ENCODE measurements around the gene OR52A1.

The OR52A1 gene

DNA sequence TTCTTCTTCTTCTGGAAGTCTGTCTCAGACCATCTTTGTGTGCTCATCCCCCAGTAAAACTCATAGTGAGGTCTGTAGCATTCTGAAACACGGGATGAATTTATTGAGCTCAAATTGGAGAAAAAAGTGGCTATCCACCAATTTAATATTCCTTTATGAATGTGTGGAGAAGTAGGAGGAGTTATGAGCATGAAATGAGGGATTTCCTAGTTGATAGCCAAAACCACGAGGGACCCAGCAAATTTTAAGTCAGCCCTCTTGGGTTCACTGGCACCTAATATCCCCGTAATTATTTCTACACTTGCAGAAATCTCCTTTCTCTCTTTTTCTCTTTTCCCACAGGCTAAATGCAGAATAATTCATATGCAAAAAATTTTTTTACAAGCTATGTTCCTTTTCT lies at the start of gene OR52A1:
Gene OR52A1, minus strand, starts transcription at position 101 of the 400 bp plus-strand sequence. CDS start 2,388 bp downstream, outside the sequence.
- intact Hi-C loops (cut with DNase I; ENCODE audit: low total_unique reads) = loop anchor here (1.0 kb wide), 1 partner anchor 29 kb away; no protein-coding TSS in a partner anchor
- Histone ChIP-seq H3K27ac (no peak within 1 kb of the TSS), H3K36me3 (no peaks in the 10 kb centered on the region), H3K27me3 (no peaks in the 10 kb centered on the region), H3K9me3 (no peaks in the 10 kb centered on the region), H3K4me3 (no peak within 1 kb of the TSS), H3K4me1 (no peaks in the 10 kb centered on the region)
- TF ChIP-seq, protein P1, sequence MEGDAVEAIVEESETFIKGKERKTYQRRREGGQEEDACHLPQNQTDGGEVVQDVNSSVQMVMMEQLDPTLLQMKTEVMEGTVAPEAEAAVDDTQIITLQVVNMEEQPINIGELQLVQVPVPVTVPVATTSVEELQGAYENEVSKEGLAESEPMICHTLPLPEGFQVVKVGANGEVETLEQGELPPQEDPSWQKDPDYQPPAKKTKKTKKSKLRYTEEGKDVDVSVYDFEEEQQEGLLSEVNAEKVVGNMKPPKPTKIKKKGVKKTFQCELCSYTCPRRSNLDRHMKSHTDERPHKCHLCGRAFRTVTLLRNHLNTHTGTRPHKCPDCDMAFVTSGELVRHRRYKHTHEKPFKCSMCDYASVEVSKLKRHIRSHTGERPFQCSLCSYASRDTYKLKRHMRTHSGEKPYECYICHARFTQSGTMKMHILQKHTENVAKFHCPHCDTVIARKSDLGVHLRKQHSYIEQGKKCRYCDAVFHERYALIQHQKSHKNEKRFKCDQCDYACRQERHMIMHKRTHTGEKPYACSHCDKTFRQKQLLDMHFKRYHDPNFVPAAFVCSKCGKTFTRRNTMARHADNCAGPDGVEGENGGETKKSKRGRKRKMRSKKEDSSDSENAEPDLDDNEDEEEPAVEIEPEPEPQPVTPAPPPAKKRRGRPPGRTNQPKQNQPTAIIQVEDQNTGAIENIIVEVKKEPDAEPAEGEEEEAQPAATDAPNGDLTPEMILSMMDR (IDR thresholded peaks at IDR 0.05) = no peak
- no peak for DNase-seq

DNA sequence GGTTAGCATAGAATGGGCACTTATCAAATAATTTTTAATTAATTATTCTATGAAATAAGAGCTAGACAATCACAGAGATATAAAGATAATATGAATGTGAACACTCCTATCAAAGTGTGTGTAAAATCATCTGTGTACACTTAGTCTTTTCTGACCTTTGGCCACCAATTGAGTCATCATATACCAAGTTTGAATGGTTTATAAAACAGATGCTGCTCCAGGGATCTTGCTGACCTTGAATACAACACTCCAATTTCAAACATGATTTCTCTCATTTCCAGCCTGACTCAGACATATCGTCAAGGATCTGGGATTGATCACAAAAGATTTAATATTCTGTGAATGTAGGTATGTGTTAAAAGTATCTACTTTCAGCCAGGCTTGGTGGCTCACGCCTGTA lies 48.8 kb upstream of the OR52A1 start:
- Histone ChIP-seq H3K36me3 (no peaks in the 10 kb centered on the region), H3K4me1 (no peaks in the 10 kb centered on the region), H3K27me3 (no peaks in the 10 kb centered on the region), H3K4me3 (no peak overlapping the region), H3K9me3 (no peaks in the 10 kb centered on the region), H3K27ac (no peak overlapping the region)
- intact Hi-C loops (cut with DNase I; ENCODE audit: low total_unique reads) = no loop called here
- TF ChIP-seq, protein P1 (IDR thresholded peaks at IDR 0.05) = no peak
- DNase-seq = no peak

GRCh38 chr11:5200582-5200981 lies 46.0 kb upstream of the OR52A1 start, which contains the start of gene OR51V1:
Gene OR51V1 (minus strand): TSS chr11:5200682. CDS start chr11:5200682, 0 bp downstream.
- intact Hi-C loops (cut with DNase I; ENCODE audit: low total_unique reads) = no loop called here
- no peaks in the 10 kb centered on the region for H3K4me1 ChIP-seq
- DNase-seq = no peak
- no peaks in the 10 kb centered on the region for H3K36me3 ChIP-seq
- TF ChIP-seq, protein P1 (IDR thresholded peaks at IDR 0.05) = no peak
- no peak within 1 kb of the TSS for H3K4me3 ChIP-seq
- H3K9me3 ChIP-seq = no peaks in the 10 kb centered on the region
- no peaks in the 10 kb centered on the region for H3K27me3 ChIP-seq
- H3K27ac ChIP-seq = no peak within 1 kb of the TSS

DNA sequence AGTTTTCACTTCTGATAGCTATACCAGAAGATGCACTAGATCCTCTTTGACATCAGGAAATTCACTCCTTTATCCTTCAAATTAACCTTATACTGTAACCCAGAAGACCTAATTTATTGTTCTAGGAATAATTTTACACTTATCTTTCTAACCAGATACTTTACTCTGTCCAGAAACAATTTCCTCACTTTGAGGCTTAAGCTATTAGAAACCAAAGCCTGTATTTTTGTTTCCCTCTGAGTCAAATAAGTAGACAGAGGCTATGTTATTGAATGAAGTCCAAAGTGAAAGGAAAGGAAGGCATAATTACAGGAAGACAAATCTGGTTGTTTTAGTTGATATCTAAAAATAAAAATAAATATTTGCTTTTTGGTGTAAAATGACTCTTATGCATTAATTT lies 43.7 kb upstream of the OR52A1 start:
- Histone ChIP-seq H3K36me3 (no peaks in the 10 kb centered on the region), H3K9me3 (no peaks in the 10 kb centered on the region), H3K4me3 (no peak overlapping the region), H3K4me1 (no peaks in the 10 kb centered on the region), H3K27me3 (no peaks in the 10 kb centered on the region), H3K27ac (no peak overlapping the region)
- TF ChIP-seq, protein P1 (IDR thresholded peaks at IDR 0.05) = no peak
- intact Hi-C loops (cut with DNase I; ENCODE audit: low total_unique reads) = no loop called here
- DNase-seq = no peak

DNA sequence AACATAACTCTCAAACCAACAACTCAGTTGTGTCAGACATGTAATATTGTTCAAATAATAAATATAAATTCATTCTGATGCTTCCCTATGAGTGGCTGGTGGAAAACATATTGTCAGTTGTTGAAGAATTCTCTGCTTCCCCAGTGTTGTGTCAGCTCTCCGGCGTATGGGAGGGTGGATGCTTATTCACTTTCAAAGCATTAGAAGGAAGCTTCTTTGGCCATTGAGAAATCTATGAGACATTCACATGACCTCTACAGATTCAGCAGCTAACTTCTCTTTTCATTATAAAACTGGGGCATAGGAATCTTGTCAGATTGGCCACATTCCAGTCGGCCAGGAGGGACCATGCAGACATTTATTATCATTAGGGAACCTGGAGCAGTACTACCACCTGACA lies 43.0 kb upstream of the OR52A1 start:
- DNase-seq = no peak
- intact Hi-C loops (cut with DNase I; ENCODE audit: low total_unique reads) = no loop called here

More for the DNA sequence above, 43.0 kb upstream of the OR52A1 start:
- Histone ChIP-seq H3K4me3 (no peak overlapping the region), H3K36me3 (no peaks in the 10 kb centered on the region), H3K27me3 (no peaks in the 10 kb centered on the region), H3K4me1 (no peaks in the 10 kb centered on the region), H3K27ac (no peak overlapping the region), H3K9me3 (no peaks in the 10 kb centered on the region)
- TF ChIP-seq, protein P1 (IDR thresholded peaks at IDR 0.05) = no peak
